Measurements from ENCODE around the gene USH1C. TPM values are rescaled to one million over a fixed set of nuclear protein-coding genes. Genes with fewer than 3 reads are reported as not detected.

The USH1C gene
- 1.3 TPM for total RNA-seq

DNA sequence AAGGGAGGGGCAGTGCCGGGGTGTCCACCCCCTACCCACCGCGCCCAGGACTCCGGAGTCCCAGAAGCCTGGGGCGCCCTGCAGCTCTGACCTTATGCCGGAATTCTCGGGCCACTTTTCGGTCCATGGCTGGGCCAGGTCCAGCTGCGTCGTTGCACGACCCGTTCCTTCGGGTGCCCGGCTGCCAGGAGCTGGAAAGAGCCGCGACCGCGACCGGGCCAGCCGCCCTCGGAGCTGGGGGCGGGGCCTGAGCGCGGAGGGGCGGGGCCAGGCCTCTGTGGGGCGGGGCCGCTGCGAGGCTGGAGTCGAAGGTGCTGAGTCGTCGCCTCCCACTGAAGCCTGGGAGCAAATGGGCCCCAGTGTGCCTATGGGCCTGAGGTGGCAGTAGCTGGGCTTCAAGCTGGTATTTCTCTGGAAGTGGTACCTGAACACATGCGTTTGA, at the start of gene USH1C:
USH1C (minus strand) TSS at position 236 of the 442 bp plus-strand sequence; CDS start at position 127, 109 bp downstream.

DNA sequence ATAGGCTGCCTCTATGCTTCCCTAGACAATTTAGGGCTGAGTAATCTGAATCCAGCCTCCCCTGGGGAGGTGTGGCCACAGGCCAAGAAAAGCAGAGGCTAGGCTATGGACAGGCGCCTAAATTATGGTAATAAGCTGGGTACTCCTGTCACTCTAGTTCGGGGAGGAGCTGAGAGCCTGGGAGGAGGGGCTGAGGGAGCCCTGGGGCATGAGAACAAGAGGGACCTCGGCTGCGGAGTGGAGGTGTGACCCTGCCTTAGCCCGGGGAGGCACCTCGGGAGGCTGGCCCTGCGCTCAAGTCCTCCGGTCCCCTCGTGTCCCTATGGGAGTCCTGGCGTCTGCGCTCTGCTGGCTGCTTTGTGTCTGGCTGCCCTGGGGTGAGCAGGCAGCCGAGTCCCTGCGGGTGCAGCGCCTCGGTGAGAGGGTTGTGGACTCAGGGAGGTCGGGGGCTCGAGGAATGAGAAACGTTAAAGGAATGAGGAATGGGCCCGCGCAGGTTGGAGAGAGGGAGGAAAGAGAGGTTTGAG, 2.9 kb upstream of the USH1C start, which contains the start of gene OTOG:
OTOG (plus strand) TSS at position 209 of the 527 bp plus-strand sequence; CDS start at position 323, 114 bp downstream.

DNA sequence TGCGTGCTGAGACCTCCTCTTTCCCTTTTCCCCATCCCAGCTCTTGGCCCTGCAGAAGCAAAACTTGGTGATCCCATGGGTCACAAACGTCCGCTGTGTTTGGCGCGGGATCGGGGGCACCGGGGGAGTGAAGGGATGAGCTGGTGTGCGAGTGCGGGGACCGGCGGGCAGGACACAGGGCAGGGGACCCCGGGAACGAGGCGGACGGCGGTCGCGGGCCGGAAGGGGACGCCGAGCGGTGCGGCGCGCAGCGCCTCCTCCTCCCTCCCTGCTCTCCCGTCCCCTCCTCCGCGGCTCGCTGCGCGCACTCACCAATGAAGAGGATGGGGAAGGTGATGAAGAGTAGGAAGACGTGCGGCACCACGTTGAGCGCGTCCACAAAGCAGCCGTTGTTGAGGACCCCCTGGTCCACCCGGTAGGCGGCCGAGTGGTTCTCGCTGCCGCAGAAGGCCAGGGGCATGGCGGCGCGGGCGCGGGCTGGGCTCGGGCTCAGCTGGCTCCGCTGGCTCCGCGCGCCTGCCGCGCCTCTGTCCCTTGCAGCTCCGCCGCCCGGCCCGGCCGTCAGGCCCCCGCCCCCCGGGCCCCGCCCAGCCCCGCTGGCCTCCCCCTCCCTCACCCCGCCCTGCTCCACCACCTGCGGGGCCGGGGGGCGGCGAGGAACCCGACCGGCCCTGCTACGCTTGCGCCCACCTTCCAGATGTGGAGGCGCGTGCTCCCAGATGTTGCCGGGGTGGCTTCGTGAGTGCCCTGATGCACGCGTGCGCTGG, 67.7 kb downstream of the USH1C start, which contains the start of gene ABCC8:
ABCC8 (minus strand) TSS at position 529 of the 767 bp plus-strand sequence; CDS start at position 460, 69 bp downstream.

Other genes with a start within 250 kb of the USH1C start
- gene NCR3LG1, start 192.6 kb downstream of the USH1C start, total RNA-seq, result 3.6 TPM
- 5.2 TPM for gene KCNJ11, start 155.8 kb downstream of the USH1C start, total RNA-seq
- gene ABCC8, start 67.6 kb downstream of the USH1C start, total RNA-seq, result 10.6 TPM
- gene OTOG, start 2.8 kb upstream of the USH1C start, total RNA-seq, result not detected
- gene MYOD1, start 175.2 kb upstream of the USH1C start, total RNA-seq, result 2.4 TPM
- gene KCNC1, start 190.4 kb upstream of the USH1C start, total RNA-seq, result 5.5 TPM